DMS79 (cell line): ENCODE results near the gene MCC.

Experiments used
- DNase-seq: peaks from one replicate; lab custom pipeline; 2025; lab: John Stamatoyannopoulos, UW

The MCC gene

DNA sequence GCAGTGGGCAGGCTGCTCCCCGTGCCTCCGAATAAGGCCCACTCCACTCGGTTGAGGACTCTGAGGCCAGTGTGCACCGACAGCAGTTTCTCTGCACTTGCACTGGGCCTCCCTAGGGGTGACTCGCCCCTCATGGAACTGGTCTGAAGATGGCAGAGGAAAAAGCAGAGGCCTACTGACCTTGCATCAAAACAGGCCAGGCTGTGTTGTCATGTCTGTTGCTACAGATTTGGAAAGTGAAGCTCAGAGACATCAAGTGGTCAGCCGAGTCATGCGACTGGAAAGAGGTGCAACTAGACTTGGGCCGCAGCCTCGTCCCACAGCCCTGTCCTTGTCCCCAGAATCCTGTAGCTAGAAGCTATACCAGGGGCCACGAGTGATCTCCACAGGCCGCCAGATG is 433.4 kb downstream of the MCC start:
- DNase-seq, result no peak

DNA sequence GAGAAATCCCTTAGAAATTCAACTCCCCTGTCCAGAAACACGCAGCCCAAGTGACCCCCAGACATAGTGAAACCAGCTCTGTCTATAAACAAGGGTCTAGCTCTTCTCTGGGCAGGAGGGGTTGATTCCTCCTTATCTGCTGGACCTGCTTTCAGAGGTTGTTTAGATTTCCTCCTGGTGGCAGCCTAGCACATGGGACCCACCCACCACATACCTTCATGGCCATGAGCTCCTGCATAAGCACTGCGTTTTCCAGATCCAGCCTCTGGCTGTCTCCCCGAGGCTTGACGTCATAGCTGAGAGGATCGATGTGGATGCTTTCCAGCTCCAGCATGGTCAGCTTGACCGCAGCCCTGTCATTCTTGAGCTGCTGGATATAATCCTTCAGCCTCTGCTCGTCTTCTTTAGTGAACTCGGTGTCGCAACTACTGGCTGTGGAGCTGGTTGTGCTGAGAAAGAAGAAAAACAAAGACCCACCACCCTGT is 434.7 kb downstream of the MCC start:
- DNase-seq, result no peak

DNA sequence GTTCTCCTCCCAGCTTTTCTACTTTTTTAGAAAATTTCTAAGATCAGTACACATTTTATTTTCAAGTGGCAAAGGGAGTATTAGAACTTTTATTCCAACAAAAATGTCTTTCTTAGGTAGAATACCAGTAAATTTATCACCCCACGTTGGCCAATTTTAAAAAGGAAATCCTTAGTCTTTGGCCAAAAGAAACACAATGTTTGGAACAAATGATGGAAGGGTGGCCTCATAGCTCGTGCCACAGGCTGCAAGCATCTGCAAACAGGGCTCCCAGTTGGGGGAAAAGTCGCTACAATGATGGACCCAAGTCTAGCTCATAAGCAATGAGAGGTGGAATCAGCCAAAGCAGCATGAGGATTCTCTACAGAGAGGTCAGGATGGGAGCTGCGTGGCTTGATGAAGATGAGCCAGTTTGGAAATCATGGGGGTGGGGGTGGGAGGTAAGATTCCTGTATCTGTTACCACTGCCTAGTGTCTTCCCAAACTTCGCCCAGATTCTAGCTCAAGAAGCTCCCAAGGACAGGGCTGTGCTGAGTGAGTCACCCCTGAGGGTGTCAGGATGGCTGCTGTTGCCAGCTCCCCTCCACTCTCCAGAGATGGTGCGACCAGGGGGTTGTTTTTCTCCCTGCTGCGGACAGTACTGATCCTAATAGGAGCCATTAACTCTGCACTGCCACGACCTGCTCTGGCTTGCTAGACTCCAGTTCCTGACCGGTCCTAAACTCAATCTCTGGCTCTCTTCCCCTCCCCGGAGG is 436.0 kb downstream of the MCC start:
- no peak for DNase-seq

DNA sequence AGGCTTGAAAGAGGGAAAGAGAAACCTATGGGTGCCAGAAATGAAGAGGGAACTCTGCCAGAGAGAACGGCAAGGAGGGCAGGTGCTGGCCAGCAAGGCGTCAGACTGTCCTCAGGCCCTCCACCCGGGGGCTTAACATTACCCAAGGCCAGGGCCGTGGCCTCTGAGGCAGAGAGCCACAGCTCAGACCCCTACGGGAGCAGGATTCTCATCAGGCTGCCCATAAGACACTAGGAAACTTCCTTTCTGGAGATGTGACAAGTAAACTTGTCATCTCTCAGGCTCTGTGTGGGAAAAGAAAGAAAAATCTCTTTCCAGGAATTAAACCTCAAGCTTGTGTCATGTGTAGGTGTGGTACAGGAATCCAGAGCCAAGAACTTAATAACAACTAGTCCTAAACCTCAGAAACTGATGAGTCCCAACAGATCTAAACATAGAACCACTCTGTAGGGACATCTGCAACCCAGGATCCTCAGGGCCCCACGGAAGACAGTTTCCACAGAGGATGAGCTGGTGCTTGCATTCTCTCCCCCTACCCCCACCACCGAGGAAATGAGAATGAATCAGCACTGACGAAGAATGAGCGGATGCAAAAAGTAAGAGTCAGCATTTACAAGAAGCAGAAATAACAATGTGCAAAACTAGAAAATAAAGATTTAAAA is 437.4 kb downstream of the MCC start:
- no peak for DNase-seq

DNA sequence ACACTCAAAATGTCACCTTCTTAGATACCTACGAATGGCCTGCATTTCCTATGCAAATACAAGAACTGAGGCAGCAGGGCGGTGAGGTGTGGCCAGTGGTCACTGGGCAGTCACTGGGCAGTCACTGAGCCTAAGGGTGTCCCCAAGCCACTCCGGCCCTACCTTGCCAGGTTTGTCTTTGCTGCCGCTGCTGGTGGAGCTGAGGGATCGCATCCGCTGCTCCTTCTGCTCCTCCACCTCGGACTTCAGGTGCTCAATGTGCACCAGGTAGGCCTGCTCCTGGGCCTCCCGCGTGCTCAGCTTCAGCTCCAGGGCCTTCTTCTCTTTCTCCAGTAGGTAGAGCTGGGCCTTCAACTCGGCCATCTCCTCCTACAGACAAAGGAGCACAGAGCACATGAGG is 439.3 kb downstream of the MCC start:
- no peak for DNase-seq

DNA sequence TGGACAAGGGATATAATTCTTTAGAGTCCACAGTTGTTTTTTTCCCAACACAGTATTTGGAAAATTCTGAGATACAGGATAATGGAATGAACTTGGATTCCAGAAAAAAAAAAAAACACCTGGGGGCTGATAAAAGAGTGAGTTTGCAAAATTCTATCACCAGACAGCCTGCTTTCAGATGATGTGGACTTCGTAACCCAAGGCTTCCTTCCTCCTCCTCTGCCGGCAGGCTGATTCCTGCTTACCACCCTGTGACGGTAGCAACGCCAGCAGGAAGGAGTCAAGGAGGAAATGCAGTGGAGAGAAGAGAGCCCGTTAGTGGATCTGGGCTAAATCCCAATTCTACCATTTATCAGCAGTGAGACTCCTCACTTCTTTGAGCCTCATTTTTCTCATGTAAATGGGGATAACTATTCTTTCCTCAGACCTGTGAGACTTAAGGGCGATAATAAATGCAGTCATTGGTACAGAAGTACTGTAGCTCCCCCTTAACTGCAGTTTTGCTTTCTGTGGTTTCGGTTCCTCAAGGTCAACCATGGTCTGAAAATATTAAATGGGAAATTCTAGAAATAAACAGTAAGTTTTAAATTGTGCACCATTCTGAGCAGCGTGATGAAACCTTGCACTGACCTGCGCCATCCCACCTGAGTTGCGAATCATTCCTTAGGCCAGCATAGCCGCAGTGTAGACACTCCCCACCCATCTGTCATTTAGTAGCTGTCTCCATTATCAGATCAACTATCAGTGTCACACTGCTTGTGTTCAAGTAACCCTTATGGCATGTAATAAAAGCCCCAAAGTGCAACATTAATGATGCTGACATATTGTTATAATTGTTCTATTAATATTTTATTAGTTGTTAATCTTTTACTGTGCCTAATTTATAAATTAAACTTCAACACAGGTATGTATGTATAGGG is 440.3 kb downstream of the MCC start:
- no peak for DNase-seq

DNA sequence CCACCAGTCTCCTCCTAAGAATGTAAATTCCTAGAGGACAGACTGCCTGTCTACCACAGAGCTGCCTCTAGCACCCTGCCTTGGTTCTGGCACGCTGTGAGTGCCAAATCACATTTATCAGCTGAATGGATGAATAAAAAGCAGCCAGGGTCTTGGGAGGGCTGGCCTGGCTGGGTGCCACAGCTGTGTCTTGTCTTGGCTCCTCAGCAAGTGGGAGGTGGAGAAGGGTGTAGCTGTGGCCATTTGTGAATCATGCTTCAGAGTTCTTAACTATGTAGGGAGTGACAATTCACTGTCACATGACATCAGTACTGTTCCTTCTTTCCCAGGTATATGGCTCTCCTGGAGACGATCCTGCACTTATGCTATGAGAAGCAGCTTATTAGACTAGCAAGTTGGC is 441.0 kb downstream of the MCC start:
- no peak for DNase-seq

DNA sequence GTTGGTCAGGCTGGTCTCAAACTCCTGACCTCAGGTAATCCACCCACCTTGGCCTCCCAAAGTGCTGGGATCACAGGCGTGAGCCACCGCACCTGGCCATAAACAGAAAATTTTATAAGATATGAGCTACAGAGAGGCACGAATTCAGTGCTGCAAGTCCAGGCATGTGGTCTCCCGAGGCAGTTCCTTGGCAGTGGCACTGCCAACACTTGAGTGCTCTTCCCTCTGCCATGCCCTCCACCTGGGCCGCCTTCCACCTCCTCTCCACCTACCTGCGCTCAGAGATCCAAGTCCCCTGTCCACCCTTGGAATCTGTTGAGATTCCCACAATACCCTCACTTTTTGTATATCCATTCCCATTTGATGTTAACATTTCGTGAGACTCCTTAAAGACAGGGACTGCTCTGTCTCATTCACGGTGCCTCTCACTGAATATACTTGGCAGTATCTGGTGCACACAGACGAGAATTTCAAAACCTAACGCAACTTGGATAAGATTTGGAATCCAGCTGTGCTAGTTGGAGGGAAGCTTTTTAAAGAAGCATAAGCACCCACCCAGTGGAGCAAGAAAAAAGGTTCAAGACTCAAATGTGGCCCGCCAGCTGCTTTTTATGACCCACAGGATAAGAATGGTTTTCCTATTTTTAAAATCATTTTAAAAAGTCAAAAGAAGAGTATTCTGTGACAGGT is 443.3 kb downstream of the MCC start:
- no peak for DNase-seq

DNA sequence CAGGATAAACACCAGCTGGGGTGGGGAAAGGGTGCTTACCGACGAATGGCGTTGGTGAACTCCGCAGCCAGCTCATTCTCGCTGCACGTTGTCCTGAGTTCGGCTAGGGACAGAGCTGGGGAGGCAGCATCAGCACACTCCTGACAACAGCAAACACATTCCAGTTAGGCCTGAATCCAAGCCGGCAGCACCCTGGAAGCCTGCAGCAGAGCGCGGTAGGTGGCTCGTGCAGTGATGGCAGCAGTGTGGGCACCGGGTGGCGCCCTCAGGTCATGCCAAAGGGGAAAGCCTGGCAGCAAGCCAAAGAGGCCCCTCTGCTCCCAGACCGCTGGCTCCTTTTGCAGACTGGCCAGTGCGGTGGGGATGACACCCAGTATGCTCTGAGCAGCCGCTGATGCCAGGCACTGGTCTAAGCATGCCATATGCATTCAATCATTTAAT is 444.7 kb downstream of the MCC start:
- no peak for DNase-seq

DNA sequence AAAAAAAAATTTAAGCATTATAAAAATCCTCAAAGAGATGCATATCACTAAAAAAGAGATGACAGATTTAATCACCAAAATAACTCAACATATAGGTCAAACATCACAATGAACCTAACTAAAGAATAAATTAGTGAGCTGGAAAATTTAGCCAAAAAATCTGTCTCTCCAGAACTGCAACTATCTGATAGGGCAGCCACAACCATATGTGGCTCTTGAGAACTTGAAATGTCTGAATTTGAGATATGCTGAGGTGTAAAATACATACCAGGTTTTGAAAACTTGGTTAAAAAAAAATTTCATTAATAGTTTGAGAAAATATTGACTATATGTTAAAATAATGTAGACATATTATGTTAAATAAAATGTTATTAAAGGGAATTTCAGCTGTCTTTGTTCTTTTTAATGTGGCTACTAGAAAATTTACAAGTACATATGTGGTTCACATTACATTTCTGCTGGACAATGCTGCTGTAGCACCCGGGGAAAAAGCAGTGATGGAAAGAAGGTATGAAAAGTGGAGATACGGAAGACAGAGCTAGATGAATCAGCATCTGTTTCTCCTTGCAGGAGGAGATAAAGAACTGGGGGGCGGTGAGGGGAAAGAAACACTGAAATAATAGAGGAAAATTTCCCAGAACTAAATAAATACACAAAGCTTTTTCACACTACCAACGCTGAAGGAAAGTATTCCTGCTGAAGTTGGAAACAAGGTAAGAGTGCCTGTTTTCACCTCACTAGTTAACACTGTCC is 445.6 kb downstream of the MCC start:
- no peak for DNase-seq

DNA sequence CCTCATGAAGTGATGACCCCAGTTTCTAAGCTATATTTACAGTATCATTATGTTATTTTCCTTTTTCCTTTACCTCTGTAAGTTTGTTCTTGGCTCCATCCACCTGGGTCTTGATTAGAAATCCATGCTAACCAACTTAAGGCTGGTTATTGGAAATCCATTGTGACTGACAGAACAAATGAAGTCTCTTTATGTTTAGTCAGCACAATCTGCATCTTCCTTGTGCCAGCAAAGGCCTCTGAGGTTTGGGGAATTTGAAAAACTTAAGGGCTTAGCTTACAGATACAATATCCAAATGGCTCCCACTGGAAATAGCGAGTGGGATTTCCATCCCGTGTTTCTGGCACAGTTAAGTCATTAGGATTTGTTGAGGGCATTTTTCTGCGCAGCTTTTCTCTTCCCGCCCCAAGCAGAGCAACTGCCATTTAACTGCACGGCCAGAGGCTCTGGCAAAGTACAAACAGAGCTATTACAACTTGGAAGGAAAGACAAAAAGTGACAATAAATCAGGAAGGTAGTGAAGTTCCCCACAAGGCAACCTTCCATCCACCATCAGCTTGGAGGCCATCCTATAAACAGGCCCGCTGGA is 447.5 kb downstream of the MCC start:
- DNase-seq, result no peak

DNA sequence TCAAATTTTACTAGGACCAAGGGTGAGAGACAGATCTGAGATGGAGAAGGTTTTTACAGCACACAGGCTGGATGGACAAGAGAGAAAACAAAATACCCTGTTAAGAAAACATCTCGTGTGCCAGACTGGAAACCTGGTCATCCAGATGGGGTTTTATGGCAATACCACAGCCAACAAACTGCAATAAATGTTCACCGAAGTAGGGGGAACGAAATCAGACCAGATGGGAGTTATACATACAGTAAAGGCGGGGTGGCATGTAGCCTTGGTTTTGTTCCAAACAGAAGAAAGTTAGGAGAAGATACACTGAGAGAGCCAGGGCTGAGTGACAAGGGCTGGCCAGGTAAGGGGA is 448.3 kb downstream of the MCC start:
- DNase-seq, result no peak

DNA sequence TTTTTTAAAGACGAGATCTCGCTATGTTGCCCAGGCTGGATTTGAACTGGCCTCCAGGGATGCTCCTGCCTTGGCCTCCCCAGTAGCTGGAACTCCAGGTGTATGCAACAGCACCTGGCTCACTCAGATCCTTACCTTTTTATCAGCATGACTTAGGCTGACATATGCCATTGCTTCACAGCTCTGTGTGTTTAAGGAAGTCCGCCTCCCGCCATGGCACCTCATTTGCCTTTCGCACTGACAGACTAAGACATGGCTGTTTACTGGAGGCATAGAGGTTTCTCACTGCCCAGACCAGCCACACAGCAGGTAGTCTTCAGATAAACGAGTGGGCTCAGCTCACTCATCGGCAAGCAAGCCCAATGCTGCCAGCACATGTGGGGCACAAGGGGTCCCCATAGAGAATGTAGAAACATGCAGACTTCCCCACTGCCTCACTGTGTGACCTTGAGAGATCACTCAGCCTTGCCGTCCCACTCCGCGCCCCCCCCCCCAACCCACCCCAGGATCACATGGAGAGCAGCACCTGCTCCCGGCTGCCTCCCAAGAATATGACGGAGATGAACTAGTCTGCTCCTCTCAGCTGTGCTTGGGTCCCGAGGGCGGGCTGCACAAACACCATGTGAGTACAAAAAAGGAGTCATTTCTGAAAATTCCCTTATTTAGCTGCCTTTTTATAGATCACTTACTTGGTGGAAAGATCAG is 448.9 kb downstream of the MCC start:
- no peak for DNase-seq

DNA sequence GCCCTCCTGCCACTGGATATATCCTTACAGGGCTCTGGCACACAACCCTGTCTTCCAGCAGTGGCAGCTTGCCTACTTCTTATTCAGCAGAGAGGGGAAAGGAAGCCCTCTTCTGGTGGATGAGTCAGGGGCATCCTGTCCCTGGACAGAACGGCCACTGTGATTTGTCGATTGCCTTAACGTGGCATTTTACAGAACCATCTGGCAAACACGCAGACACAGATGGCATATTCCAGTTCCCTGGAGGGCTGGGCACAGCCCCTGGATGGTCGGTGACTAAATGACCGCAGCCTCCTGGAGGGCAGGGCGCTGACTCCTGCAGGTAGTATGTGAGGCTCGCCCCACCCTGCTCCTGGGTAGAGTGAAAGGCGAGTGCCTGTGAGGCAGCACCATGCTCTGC is 449.5 kb downstream of the MCC start:
- DNase-seq, result no peak

DNA sequence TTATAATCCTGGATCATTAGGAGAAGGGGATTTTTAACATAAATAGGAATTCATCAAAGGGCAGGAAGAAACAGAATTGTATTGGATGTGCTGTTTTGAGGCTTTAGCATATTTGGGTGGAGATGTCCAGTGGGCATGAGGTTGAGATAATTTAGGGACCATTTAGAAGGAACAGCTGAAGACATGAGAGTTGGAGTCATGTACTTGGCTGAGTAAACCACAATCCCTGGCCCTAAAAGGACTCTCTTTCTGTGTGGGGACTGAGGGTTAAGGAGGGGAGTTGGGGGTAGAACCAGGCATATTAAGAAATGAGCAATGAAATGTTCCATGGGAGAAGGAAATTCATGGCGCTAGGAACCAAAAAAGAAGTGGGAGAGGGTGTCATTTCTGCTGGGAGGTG is 450.1 kb downstream of the MCC start:
- no peak for DNase-seq

DNA sequence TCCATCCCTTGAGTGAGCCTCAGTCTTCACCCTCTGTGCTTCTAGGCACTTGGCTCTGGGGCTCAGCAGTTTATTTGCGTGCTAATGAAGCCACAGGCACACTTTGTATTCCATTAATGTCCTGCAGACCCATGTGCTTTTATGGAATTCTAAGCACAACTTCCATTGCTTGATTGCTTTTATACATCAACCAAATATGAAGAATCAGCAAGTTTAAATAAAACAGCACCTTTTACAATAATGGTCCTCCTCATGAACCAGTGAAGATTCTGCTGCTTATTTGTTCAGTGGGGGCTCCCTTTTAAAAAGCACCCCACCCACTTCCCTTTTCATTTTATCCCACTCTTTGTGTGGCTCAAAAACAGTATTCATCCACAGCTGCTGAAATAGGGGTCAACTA is 451.4 kb downstream of the MCC start:
- no peak for DNase-seq

DNA sequence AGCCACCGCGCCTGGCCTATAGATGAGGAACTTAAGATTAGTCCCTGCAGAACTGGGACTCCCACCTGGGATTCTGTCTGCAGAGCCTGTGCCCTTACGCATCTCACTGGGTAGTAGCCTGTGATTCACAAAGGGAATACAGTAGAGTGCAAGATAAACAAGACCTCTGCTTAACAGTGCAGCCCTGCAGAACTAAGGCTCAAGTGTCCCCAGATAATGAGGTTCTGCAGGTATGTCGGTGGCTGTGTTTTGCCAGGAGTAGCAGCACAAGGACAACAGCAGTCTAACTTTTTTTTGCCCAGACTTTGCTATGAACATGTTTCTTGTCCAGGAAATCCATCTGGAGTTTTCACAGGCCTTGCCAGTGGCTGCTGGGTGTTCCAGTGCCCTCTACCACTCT is 451.9 kb downstream of the MCC start:
- no peak for DNase-seq

DNA sequence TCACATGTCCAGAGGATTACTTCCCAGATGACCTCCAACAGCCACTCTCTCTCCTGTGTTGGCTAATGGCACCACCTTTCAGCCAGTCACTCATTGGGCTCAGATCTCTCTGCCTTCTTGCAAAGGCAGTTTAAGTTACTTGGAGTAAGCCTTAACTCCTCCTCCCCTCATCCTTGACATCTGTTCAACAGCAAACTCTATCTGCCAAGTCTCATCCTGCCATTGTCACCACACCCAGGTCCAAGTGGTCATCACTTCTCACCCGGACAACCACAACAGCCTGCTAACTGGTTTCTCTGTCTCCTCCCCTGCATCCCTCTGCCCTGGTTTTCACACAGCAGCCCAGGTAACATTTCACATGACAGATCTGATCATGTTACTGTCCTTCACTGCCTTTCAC is 453.2 kb downstream of the MCC start:
- DNase-seq, result no peak

DNA sequence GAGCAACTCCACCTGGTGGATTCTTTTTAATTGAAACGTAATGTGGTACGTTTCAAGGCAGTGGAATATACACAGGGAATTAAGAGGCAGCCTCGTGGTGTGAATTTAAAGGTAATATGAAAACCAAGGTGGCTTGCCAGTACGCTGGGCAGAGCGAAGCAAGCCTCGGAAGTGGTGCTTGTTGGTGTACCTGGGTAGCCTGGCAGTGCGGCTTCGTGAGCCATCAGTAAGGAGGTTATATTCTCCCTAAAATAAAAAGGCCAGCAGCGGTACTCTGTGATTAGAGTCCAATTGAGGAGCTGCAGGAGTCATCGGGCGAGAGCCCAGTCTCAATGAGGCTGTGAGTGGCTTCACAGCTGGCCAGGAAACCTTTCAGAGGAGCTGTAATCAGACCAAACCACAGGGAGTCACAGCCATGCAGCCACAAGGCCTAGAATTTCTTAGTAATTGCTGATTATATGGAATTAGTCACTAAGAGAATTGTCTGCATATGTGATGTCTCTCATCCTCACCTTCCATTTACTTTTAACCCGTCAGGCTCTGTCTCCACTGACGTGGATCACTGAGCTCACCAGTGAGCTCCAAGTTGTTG is 454.0 kb downstream of the MCC start:
- no peak for DNase-seq

DNA sequence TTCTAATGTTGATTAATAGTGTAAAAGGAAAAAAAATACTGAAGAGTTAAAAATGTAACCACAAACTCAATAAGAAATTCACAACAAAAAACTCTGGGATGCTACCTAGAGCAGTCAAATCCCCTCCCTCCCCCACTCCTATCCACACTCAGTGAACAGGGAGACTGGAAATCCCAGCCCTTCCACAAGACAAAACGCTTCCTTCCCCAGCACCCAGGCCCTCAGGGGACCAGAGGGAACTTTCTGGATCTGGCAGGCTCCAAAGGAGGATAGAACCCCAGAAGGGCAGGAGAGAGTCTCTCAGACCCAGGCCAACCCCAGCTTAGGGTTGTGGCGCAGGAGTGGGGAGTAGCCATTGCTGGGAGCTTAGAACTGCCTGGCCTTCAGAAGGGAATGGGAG is 456.7 kb downstream of the MCC start:
- no peak for DNase-seq
